HG02981 (cell line): ENCODE results near the gene ZBTB5.
"Not testable (repeated sequence)": the region's sequence is repeated elsewhere in the genome, so short reads cannot be mapped to it uniquely, and the experiment has no call there.

Experiments
- ATAC-seq: cut with Tn5 transposase; IDR thresholded peaks from one replicate; pipeline ENCODE4 v1.9.1; 2021; ENCODE audit warnings: mild to moderate bottlenecking, moderate library complexity; ENCODE audit not compliant: unreplicated experiment

The ZBTB5 gene

DNA sequence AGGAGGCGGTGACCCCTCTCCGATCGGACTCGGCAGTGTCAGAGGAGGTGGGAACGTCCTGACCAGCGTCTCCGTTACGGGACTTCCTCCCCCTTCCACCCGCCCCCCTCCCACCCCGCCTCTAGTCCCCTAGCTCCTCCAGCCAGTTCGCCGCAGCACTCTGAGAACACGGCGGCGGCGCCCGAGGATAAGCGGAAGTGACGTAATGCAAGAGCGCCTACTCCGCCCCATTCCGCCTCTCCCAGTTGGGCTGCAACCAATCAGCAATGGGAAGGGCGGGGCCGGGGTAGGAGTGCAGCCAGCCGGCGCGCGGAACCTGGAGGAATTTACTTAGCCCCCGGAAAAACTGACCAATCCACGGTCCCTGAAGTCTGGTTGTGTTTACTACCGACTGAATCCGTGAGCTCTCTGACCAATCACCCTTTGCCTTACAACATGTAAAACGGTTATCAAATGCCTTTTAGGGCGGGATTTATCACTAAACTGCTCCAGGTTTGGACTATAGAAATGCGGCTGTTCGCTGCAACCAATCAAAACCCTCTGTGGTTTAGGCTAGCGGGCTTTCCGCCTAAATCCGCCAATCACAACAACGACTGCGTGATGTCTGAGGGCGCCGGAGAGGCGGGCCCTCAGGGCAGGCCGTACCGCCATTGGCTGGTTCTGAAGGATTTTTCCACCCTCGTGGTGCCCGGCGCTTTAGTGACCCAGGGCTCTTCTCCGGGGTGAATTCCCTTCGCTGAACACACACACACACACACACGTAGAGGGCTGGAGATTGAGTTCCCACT lies at the start of gene ZBTB5:
Gene ZBTB5, minus strand, starts transcription at position 202 of the 788 bp plus-strand sequence. CDS start 22,899 bp downstream, outside the sequence.
- ATAC-seq = peak; percentile 73

DNA sequence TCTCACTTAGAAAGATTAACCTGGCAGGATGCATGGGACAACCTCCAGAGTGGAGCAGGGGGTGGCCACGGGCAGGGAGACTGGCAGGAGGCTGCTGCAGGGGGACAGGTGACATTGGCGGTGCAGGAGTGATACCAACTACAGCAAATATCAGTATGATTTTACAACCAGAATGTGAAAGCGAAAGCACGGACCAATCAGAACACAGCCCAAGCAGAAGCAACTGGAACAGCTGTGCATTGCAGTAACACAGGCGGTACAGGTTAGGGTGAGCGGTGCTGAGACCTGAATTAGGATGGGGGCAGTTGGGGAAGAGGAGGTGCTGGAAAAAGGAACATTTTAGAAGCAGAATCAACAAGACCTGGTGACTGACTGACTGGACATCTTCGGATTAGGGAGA lies 49.7 kb upstream of the ZBTB5 start:
- ATAC-seq = no peak

- ATAC-seq = not testable (repeated sequence)
These were observed 49.2 kb upstream of the ZBTB5 start for GRCh38 chr9:37514415-37514814.

DNA sequence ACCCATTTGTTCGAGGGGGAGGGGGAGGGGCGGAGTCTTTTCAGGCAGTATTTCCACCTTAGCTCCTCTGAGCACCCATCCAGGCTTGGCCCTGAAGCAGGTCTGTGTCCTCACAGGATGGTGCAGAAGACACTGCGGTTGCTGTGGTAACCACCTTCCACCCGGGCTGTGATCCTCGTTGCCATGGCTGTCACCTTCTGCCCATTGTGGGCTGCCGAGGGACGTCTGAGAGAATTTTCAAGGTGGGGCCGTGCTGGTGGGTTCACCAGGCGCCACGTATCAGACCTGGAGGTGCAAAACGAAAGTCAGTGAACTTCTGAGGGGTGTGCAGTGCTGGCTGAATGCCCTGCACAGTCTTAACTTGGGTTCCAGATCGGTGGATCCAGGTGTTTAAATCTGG lies 47.2 kb upstream of the ZBTB5 start:
- no peak for ATAC-seq

- ATAC-seq = no peak
These were observed 46.1 kb upstream of the ZBTB5 start for GRCh38 chr9:37511016-37512010.

- ATAC-seq = not testable (repeated sequence)
These were observed 44.8 kb upstream of the ZBTB5 start for GRCh38 chr9:37510053-37510452.

GRCh38 chr9:37509536-37509935 lies 44.3 kb upstream of the ZBTB5 start:
- no peak for ATAC-seq

GRCh38 chr9:37508834-37509206 lies 43.6 kb upstream of the ZBTB5 start:
- no peak for ATAC-seq

GRCh38 chr9:37508135-37508833 lies 43.0 kb upstream of the ZBTB5 start:
- ATAC-seq = no peak

DNA sequence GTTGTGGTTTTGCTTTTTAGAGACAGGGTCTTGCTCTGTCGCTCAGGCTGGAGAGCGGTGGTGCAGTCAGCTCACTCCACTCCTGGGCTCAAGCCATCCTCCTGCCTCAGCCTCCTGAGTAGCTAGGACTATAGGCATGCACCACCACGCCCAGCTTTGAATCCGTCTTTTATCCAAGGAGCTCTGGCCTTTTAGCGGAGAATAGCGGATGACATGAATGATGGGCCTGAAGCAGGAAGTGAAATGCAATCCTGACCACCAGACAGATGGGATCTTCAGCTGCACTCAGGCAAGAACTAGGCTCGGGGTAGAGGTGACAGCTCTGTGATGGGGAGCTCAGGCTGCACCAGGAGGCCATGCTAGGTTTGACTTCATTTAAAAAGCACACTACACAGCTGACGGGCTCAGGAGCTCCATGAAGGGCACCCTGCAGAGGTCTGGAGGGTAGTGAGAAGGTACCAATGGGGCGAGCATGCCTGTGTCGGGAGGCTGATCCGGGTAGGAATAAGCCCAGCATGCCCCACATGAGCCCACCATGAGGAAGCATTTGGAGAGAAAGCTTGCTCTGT lies 42.4 kb upstream of the ZBTB5 start:
- ATAC-seq = no peak

DNA sequence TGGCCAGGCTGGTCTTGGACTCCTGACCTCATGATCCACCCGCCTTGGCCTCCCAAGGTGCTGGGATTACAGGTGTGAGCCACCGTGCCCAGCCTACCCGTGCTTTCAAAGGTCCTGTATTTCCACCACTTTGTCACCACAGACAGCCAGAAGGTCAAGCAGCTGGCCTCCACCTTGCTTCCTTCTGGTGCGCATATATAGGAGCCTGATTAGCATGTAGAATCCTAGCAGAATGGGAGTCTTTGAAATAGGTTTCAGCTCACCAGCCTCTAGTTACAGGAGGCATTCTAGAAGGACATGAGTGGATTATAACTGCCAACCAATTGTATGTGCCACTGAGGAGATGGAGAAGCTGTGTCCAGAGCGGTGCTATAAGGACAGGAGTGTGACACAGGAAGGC lies 39.4 kb upstream of the ZBTB5 start:
- no peak for ATAC-seq

GRCh38 chr9:37503736-37504135 lies 38.5 kb upstream of the ZBTB5 start:
- no peak for ATAC-seq

DNA sequence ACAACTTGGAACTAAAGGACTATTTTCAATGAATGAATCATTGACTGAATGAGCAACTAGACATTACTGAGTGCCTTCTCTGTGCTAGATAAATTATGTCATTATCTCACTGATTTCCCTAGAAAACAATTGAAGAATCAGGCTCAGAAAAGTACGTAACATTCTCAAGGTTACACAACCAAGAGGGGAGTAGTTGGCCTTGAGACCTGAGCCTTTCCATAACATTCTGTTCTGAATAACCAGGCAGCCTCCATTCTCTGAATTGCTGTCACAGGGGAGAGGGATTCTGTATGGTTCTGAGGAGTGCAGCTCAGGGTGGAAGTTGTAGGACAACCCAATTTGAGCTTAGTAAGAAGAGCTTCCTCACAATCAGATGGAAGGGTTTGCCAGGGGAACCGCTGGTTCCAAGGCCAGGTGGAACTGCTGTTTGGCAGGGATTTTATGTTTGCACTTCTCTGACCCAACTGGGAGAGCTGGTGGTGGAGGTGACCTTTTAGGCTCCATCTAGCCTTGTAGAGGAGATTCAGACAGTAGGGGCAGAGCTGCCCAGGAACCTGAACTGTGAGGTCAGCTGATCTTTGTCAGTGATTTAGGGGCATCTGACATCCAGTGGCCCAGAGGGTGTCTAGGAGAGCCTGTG lies 36.8 kb upstream of the ZBTB5 start:
- no peak for ATAC-seq

DNA sequence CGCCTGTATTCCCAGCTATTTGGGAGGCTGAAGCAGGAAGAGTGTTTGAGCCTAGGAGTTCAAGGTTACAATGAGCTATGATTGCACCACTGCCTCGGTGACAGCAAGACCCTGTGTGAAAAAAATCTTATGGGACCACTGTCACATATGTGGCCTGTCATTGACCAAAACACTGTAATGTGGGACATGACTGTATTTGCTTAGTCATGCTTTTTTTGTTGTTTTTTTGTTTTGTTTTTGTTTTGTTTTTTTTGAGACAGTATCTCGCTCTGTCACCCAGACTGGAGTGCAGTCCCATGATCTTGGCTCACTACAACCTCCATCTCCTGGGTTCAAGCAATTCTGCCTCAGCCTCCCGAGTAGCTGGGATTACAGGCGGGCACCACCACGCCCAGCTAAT lies 34.0 kb upstream of the ZBTB5 start:
- ATAC-seq = no peak

GRCh38 chr9:37498457-37498856 lies 33.2 kb upstream of the ZBTB5 start:
- ATAC-seq = no peak

- ATAC-seq = no peak
These were observed 32.1 kb upstream of the ZBTB5 start for GRCh38 chr9:37497320-37497719.

DNA sequence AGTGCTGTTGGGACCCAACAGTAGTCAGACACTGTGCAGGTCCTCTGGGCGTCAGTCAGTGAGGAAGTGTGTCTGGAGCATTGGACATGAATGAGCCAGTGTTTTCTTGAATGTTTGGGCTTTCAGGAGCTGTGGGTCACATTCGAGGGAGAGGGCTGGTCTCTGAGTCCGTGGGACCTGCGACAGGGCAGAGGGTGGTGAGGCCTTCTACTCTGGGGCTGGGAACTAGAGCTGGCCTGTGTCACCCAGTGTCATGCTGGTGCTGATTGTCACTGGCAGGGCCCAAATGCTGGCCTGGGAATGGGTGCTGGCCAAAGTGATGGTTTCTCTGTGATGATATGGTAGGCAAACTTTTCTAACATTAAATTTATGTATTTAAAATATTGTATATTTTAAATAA lies 30.8 kb upstream of the ZBTB5 start:
- no peak for ATAC-seq

DNA sequence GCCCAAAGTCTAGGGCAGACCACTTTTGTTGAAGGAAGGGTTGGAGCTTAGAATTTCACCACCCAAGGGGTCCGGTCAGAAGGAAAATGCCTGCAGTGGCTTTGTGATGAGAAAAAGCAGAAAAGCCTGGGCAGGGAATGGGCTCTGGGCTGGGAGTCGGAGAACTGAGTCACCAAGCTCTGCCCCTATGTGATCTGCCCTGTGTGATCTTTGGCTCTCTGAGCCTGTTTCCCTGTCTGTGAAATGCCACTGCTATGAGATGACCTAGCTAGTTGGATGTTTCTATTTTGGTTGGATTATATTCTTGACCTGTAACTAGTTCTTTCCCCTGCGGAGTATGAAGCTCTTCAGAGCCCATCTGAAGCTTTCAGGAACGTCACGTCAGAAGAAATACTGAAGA lies 30.3 kb upstream of the ZBTB5 start:
- ATAC-seq = no peak

DNA sequence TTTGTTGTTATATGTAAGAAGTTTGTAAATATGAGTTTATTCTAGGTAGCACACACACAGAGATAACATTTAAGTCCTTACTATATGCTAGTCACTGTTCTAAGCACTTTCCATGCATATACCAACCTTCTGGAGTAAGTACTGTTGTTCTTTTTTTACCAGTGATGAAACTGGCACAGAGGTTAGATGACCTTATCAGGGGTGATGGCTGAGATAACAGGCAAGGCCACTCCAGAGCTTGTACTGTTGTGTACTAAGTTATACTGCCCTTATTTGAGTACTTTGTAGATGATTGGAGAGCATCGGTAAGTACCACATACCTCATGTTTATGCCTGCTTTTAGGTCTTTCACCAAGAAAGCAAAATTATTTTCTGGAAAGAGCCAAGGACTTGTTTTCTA lies 26.7 kb upstream of the ZBTB5 start:
- ATAC-seq = no peak
